K562 treated with DMSO at 1 percent for 4 hours (cell line): ENCODE results near the gene SUGCT. TPM values are rescaled to one million over a fixed set of nuclear protein-coding genes. Genes with fewer than 3 reads are reported as not detected.

Source experiments
- total RNA-seq: library from RNA; unstranded; fragments of 300-600 nt; gene quantifications from 2 replicates; pipeline ENCODE4 v1.2.3, GENCODE V29; 2022; ENCODE audit not compliant: insufficient read depth

SUGCT gene
- 1.3 TPM in 1 of 2 replicates, not detected in the other for total RNA-seq

DNA sequence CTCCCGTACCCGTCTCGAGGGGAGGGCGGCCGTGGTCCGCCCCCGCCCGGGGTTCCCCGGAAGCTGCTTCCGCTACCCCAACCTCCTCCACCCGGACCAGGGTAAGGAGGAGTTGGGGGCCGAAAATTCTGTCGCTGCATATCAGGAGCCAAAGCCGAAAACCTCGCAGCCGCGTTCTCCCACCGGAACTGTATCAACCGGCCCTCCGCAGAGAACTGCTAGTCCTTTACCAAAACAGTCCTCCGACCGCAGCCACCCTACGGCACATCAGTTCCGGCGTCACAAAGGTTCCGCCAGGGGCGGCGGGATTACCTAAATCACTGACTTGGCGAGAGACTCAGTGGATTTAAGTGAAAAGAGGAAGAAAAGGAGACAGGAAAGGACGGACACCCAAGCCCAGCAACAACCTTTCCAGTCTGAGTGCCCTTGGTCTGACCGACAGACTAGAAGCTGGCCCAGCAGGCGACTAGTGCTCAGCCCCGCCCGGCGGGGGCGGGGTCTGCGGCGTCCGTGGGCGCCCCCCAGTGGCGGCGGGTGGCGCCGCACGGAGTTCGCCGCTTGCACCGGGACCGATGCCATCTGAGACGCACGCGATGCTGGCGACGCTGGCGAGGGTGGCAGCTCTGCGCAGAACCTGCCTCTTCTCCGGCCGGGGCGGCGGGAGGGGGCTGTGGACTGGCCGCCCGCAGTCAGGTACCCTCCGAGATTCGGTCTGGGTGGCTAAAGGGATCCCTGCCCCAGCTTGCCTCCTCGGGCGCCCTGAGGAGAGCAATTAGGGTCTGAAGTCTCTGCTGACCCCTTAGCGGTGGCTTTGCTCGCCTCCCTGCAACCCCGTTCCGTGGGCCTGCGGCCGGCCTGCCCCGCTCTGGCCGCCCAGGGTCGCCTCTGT, at the start of gene SUGCT, which contains the start of gene MPLKIP:
TSS of gene SUGCT (plus strand) at position 578 of the 889 bp plus-strand sequence.
TSS of gene MPLKIP (minus strand) at position 195 of the 889 bp plus-strand sequence. CDS start at position 140, 55 bp downstream.

Other genes starting within 250 kb of the SUGCT start
- 21.7 and 24.0 TPM in 2 replicates for gene CDK13, start 184.7 kb upstream of the SUGCT start, total RNA-seq
- 81.0 and 91.8 TPM in 2 replicates for gene MPLKIP, start 383 bp upstream of the SUGCT start, total RNA-seq